ENCODE results near the gene RAPH1.

RAPH1 gene

DNA sequence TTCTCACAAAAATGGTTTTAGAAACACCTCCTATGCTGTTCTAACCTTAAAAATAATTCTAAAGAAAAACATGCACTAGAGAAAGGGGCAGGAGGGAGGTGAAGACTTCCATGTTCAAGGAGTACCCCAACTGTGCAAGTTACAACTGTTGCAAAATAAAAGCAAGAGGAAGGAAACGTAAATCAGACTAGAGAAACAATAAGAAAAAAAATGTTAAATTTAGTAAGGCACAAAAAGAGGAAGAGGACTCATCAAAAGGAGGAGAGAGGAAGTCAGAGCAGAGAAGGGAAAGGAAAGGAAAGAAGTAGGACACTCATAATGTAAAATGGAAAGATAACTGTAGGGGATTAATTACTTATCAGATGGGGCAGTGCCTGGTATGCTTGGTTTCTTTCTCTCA lies 34.1 kb downstream of the RAPH1 start:
- no peak for FAIRE-seq

DNA sequence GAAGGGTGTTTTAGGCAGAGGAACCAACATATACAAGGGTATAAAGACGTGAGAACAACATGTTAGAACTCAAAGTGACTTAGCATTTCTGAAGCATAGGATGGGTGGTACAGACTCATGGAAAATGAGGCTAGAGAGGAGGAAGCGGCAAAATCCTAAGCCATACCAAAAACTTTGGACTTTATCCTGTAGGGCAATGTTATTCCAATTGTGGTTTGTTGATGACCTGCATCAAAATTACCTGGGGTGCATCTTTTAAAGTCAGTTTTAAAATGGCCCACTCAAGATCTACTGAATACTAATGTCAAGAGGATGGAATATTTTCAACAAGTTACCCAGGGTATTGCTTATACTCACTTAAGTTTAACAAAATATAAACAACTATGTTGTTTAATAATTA lies 34.8 kb downstream of the RAPH1 start:
- FAIRE-seq (no peak), DNase-seq (ENCODE audit: insufficient read length, low spot score) (no peak)
- TF ChIP-seq, protein P1, sequence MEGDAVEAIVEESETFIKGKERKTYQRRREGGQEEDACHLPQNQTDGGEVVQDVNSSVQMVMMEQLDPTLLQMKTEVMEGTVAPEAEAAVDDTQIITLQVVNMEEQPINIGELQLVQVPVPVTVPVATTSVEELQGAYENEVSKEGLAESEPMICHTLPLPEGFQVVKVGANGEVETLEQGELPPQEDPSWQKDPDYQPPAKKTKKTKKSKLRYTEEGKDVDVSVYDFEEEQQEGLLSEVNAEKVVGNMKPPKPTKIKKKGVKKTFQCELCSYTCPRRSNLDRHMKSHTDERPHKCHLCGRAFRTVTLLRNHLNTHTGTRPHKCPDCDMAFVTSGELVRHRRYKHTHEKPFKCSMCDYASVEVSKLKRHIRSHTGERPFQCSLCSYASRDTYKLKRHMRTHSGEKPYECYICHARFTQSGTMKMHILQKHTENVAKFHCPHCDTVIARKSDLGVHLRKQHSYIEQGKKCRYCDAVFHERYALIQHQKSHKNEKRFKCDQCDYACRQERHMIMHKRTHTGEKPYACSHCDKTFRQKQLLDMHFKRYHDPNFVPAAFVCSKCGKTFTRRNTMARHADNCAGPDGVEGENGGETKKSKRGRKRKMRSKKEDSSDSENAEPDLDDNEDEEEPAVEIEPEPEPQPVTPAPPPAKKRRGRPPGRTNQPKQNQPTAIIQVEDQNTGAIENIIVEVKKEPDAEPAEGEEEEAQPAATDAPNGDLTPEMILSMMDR (IDR thresholded peaks at IDR 0.05; ENCODE audit: insufficient read depth, missing control alignments): no peak

More for the DNA sequence above, 34.1 kb downstream of the RAPH1 start:
- DNase-seq (ENCODE audit: insufficient read length, low spot score): no peak
- TF ChIP-seq, protein P1 (IDR thresholded peaks at IDR 0.05; ENCODE audit: insufficient read depth, missing control alignments): no peak

DNA sequence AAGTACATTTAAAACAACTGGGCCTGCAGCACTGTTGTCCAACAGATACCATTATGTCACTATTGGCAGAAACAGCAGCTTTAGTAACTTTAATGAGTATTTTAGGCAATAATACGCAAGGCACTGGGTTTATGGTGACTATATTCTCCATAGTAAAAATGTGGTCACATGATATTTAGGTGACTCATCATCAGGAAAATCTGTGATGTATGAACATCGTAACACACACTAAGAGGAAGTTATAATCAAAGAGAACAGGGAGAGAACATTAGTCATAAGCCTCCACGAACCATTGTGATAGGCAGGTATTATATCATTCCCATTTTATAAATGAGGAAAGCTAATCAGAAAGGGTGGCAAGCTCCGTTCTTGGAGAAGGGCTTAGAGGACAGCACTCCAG lies 36.9 kb downstream of the RAPH1 start:
- TF ChIP-seq, protein P1 (IDR thresholded peaks at IDR 0.05; ENCODE audit: insufficient read depth, missing control alignments): no peak
- DNase-seq (ENCODE audit: insufficient read length, low spot score) (no peak), FAIRE-seq (no peak)

DNA sequence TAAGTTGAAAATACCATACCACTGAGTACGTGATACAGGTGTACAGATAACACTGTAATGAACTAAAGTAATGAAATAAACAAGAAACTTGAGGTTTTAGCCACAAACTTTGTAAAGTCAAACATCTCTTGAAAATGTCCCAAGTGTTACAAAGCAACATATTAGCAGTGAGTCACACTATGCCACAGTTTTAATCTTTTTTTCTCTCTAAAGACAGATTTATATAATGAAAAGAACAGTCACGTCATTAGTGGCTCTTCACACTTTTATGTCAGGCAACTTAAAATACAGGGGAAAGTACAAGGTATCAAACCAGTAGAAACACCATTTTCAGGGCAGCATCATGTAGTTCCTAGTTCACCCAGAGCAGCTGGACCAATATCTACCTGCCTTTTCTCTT lies 42.1 kb downstream of the RAPH1 start:
- DNase-seq (ENCODE audit: insufficient read length, low spot score) (no peak), FAIRE-seq (no peak)
- TF ChIP-seq, protein P1 (IDR thresholded peaks at IDR 0.05; ENCODE audit: insufficient read depth, missing control alignments): no peak

DNA sequence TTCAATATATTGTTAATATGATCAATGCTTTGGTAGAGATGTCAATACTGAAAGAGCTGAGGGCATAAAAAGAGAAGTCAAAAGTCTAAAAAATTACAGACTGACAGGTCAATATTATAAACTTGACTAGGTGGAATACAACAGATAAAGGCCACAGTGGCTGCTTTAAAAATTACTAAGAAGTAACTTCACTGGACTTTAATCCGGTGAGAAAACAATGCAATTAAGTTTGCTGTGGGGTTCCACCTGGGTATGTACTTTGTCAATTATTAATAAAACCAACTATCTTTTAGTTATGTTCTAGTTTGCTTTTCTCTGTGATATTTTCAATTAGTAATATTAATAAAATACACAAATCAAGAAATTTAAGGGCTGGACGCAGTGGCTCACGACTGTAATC lies 44.7 kb downstream of the RAPH1 start:
- FAIRE-seq (no peak), DNase-seq (ENCODE audit: insufficient read length, low spot score) (no peak)
- TF ChIP-seq, protein P1 (IDR thresholded peaks at IDR 0.05; ENCODE audit: insufficient read depth, missing control alignments): no peak

DNA sequence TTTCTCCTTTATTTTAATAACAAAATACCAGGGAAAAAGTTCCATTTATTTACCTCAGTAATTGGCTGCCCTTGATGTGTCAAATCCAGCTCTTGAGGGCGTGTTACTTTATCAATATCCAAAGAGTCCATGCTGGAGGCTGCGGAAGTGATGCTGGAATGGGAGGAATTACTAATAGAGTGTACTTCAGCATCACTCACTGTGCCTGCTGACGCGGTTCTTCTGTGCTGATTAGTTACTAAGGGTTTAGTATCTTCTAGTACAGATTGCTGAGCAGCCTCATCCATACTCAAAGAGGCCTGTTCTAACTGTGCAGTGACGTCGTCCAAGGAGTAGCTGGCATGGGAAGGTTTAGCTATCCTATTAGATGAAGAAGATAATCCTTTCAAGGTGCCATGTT lies 45.6 kb downstream of the RAPH1 start:
- no peak for FAIRE-seq

More for the DNA sequence above, 45.6 kb downstream of the RAPH1 start:
- DNase-seq (ENCODE audit: insufficient read length, low spot score): no peak
- TF ChIP-seq, protein P1 (IDR thresholded peaks at IDR 0.05; ENCODE audit: insufficient read depth, missing control alignments): no peak

Measured in D721Med (cell line).